HG02970 (cell line): Measurements from ENCODE around the gene CXCL16.

Source experiments
- ATAC-seq: cut with Tn5 transposase; IDR thresholded peaks from one replicate; pipeline ENCODE4 v1.9.1; 2021; ENCODE audit warnings: mild to moderate bottlenecking, moderate library complexity, moderate number of reproducible peaks; ENCODE audit not compliant: unreplicated experiment, low FRiP score

CXCL16 gene, protein sequence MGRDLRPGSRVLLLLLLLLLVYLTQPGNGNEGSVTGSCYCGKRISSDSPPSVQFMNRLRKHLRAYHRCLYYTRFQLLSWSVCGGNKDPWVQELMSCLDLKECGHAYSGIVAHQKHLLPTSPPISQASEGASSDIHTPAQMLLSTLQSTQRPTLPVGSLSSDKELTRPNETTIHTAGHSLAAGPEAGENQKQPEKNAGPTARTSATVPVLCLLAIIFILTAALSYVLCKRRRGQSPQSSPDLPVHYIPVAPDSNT

DNA sequence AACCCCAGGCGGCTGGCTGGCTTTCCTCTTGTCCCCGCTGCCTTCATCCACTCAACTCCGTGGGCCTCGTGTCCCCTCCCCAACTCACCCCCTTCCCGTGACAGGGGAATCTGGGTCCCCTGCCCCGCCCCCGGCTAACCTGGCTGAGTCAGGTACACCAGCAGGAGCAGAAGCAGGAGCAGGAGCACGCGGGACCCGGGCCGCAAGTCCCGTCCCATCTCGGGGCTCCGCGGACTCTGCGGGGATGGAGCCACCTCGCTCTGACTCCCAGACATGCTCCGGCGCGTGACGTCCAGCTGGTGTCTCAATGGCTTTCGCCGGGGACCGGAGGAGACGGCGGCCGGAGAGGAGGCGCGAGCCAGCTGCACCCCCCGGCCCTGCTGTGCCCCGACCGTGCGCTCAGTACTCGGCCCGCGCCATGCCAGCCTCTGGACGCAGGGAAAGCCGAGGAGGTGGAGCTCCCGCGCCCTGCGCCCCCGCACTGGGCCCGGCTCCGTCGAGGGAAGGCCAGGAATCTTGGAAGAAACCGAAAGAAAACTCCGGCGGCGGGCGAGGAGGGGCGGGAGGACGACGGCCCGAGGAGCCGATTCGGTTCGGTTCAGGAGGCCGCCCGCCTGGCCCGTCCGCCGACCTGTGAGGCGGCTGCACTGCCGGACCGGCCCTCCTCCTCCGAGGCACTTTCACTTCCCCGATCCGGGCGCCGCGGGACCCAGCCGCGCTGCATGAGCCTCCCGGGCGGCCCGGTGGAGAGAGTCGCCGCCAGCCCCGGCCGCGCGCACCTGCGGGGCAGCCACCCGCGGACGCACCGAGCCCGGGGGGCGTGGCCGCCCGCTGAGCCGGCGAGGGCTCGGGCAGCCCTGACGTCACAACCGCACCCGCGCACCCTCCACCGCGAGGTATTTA, at the start of gene CXCL16, which contains the start of gene ZMYND15:
CXCL16 (minus strand) TSS at position 807 of the 903 bp plus-strand sequence; CDS start at position 218, 589 bp downstream.
ZMYND15 (plus strand) TSS at position 712 of the 903 bp plus-strand sequence. CDS start 716 bp downstream, outside the sequence.
- no peak for ATAC-seq

DNA sequence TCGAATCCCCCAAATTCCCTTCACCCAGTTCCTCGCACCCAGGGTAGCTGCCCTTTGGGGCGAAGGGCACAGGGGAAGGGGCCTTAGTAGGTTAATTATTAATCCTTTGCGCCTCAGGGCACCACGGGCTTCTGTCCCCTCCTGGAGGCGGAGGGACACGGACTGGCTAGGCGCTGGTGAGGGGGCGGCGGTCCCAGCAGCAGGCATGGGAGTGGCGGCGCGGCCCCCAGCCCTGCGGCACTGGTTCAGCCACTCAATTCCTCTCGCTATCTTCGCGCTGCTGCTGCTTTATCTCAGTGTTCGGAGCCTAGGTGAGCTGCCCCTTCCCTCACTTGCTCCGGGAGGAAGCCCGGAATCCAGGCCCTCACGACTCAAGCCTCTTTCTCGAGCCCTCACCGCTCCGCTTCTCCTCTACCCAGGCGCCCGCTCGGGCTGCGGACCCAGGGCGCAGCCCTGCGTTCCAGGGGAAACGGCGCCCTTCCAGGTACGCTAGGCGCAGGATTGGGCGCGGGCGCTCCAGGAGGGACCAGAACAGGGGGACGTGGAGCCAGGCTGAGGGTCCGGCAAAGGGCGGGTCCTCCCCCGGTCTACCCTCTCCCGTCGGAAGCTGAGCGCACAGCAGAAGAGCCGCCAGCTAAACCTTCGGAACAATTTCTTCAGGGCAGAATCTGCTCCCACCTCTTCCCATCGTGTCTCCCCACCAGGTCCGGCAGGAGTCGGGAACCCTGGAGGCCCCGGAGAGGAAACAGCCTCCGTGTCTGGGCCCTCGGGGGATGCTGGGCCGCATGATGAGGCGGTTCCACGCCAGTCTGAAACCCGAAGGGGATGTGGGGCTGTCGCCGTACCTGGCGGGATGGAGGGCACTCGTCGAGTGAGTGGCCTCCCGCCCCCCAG, 49.3 kb upstream of the CXCL16 start, which contains the start of gene GLTPD2:
GLTPD2 (plus strand) TSS at position 158 of the 894 bp plus-strand sequence; CDS start at position 206, 48 bp downstream.
- no peak for ATAC-seq

DNA sequence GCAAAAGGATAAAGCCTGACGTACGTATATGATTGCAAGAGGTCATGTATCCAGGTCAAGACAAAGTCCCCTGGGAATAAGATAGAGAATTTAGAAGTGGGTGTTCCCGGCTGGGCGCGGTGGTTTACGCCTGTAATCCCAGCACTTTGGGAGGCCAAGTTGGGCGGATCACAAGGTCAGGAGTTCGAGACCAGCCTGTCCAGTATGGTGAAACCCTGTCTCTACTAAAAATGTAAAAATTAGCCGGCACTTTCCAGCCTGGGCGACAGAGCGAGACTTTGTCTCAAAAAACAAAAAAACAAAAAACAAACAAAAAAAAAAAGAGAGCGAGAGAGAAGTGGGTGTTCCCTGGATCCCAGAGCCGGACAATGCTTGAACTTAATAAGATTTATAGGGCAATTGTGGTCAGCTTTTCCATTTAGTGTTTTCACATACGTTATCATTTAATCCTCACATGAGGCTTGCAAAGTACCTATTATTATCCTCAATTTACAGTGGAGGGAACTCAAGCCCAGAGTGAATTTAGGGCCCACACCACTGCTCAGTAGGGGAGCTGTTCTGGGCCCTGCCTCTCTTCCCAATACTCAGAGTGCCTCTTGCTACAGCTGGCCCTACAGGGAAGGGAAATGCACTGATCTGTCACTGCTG, 48.6 kb upstream of the CXCL16 start:
- ATAC-seq = no peak

DNA sequence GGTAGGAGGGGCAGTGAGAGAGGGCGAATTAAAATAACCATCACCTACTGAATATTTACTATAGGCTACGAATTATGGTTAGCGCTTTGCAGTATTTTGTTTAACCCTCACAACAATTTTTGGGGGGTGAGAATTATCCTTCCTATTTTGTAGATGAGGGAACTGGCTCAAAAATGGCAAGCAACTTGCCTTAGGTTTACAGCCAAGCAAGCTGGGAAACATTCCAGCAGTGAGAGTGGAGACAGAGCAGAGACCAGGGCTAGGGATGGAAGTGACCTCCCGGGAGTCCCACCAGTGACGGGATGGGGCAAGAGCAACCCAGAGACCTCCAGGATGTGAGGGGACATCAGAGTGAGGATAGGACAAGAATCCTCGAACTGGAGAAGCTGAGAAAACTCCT, 46.8 kb upstream of the CXCL16 start:
- no peak for ATAC-seq

DNA sequence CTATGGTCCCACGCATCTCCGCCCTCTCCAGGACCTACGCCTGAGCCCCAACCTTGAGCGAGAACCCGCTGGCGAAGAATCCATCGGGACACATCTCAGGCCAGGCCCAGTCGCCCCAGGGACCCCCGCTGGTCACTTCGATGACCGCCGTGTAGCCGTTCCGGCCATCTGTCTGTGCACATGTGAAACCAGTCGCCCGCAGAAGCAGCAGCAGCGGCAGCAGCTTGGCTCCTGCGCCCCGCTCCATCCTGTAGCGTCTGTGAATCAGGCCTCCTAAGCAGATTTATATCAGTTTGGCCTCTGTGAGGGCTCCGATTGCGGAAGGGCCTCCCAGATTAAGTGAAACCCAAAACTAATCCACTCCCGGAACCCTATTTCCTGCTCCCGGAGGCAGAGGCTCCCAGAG, 46.4 kb upstream of the CXCL16 start, which contains the start of gene VMO1:
VMO1 (minus strand) TSS at position 259 of the 406 bp plus-strand sequence; CDS start at position 247, 12 bp downstream.
- no peak for ATAC-seq

DNA sequence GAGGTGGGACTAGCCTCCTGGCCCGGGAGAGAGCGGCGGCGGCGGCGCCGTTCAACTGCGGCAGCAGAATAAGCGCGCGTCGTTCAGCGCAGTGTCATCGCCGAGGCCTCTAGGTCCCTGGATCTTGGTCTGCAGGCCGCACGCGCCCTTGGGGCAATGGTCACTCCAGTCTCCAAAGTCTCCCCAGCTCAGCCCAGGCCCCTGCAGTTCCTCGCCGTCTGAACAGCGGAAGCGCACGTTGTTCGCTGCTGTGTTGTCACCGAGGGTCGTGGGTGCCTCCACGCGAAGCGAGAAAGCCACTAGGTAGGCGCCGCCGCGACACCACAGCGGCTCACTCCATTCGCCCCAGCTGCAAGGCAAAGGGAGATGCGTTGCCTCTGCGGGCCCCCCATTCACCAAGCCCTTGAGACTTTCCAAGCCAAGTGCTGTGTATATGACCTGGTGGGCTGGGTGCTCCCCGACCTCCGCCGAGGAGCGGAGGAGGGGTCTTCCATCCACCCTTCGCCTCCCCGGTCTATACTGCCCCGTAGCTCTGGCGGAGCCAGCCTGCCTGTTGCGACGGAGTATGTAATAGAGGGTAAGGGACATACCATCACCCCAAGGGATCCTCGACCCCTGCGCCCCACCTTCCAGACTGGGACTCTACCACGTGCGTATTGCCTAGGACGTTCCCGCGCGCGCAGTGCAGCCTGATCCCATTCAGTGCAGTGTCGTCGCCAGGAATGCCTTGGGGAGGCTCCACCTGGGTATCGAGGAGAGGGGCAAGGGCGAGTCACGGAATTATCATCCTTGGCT, 45.8 kb upstream of the CXCL16 start:
- ATAC-seq = no peak

DNA sequence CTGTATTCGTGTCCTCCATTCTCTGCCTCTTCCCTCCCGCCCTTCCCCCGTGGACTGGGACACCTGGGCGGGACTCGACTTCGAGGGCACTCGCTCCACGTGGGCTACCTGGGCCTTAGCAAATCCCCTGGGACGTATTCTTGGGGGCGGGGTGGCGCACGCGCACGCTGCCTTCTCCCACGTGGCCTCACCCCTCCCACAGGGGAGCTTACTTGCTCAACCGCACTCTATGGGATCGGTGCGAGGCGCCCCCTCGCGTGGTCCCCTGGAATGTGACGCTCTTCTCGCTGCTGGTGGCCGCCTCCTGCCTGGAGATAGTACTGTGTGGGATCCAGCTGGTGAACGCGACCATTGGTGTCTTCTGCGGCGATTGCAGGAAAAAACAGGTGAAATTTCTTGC, 42.9 kb upstream of the CXCL16 start:
- no peak for ATAC-seq

DNA sequence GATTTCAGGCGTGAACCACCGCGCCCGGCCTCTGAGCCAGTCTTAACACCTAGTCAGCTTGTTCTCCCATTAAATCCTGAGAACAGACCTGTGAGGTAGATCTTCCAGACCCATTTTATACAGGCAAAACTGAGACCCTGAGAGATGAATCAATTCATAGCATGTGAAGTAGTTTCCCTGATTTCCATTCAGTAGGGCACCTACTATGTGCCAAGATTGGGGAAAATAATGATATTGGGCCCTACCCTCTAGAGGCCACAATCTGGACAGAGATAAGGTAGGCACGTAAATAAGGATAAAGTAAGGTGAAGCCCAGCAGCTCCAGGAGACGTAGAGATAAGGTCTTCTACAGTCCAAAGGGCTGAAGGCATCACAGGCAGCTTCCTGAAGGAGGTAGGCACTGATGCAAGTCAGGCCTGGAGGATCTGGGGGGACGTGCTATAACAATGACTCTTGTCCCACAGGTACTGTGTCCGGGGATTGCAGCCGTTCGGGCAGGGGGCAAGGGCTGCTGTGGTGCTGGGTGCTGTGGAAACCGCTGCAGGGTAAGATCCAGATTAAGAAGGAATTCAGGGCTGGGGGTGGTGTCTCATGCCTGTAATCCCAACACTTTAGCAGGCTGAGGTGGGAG, 40.7 kb upstream of the CXCL16 start:
- ATAC-seq = no peak

DNA sequence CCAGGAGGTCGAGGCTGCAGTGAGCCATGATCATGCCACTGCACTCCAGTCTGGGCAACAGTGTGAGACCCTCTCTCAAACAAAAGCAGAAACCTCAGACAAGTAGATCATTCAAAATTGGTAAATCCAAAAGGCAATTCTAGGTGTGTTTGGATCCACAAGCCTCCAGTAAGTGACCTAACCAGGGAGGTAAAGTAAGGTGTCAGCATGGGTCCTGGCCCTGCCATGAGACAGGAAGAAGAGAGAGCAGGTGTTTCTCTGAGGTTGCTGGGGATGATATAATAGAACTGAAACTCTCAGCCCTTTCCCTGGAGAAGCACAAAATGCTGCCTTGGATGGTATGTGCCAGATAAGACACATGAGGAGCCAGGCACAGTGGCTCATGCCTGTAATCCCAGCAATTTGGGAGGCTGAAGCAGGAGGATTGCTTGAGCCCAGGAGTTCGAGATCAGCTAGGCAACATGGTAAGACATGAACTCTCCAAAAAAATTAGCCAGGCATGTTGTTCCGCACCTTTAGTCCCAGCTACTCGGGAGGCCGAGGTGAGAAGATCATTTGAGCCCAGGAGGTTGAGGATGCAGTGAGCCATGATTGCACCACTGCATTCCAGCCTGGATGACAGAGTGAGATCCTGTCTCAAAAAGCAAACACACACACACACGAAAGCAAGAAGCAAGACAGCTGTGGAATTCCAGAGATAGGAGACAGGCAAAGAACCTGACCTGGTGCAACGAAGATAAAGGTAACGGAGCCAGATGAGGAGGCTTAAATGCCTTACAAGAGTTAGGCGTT, 38.4 kb upstream of the CXCL16 start:
- ATAC-seq = no peak

DNA sequence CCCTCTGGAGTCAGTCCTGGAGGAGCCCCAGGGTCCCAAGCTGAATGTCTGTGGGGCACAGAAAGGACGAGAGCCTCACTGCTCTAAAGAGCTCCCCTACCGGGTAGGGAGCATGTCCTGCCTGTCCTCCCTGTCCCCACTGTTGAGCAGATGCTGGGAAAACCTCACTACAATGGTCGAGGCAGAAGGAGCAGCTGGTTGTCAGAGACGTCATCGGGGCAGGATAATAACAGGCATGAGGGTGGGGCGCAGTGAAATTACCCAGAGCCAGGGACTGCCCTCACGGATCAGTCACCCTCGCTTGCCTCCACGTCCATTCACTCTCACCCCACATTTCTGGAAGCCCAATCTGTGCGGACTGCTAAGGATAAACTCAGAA, 32.5 kb upstream of the CXCL16 start:
- ATAC-seq = no peak

DNA sequence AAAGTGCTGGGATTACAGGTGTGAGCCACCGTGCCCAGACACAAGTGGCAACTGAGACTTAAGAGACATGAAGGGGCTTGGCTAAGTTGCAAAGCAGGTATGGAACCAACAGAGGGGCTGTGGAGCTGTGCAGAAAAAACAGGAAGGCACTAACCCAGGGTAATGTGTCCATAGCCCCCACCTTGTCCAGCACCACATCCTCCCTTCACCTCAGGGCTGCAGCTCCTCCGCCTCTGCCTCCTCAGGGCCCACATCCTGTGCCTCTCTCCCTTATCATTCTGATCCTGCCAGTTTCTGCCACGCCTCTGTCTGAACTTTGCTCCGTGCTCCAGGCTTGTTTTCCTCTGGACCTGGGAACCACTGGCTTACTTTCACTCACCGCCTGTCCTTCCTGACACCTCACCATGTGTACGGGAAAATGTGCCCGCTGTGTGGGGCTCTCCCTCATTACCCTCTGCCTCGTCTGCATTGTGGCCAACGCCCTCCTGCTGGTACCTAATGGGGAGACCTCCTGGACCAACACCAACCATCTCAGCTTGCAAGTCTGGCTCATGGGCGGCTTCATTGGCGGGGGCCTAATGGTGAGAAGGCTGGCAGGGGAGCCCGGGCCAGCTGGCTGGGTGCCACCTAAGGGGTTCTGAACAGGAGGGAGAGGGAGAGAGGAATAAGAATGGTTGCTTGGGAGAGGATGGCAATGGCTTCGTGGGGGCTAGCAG, 31.9 kb upstream of the CXCL16 start, which contains the start of gene TM4SF5:
TM4SF5 (plus strand) TSS at position 368 of the 716 bp plus-strand sequence; CDS start at position 405, 37 bp downstream.
- no peak for ATAC-seq

DNA sequence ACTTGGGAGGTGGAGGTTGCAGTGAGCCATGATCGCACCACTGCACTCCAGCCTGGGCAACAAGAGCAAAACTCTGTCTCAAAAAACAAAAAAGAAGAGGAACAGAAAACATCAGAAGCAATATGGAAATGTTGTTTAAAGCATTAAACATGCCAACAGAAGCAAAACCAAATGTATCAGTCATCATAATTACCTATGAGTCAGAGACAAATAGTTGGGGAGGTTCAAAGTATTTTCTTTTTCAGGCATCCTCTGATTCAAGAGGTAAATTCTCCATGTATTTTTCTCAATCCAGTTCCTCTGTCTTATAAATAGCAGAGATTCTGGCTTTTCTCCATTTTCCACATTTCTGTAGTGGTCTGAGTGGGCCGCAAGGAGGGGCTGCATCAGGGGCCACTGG, 29.9 kb upstream of the CXCL16 start:
- ATAC-seq = no peak

DNA sequence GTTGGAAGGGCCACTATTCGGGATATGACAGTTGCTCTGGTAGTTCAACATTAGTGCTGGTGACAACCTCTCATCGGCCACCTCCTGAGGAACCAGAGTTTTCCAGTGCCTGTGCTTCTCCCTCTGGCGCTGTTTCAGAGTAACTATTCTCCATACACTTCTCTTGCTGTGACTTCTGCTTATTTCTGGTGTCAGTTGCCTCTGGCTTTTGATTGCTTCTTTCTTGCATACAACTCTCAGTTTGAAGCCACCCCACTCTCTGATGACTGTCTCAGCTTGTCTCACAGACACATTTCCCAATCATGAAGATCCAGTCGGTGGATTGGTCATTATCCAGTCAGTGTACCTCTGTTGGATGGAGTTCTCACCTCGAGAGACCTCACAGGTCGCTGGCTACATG, 28.6 kb upstream of the CXCL16 start:
- no peak for ATAC-seq

DNA sequence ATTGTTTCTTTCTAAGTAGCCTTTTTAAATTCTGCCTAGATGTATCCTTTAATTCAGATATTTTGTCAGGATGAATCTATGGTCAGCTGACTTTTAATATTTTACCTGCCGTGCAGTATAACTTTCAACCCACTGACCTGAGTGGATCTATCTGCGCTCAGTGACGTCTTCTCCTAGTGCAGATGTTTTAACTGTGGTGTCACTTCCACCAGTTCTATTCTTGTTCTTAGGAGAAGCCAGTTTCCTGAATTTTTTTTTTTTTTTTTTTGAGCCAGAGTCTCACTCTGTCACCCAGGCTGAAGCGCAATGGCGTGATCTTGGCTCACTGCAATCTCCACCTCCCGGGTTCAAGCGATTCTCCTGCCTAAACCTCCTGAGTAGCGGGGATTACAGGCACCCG, 27.0 kb upstream of the CXCL16 start:
- no peak for ATAC-seq

DNA sequence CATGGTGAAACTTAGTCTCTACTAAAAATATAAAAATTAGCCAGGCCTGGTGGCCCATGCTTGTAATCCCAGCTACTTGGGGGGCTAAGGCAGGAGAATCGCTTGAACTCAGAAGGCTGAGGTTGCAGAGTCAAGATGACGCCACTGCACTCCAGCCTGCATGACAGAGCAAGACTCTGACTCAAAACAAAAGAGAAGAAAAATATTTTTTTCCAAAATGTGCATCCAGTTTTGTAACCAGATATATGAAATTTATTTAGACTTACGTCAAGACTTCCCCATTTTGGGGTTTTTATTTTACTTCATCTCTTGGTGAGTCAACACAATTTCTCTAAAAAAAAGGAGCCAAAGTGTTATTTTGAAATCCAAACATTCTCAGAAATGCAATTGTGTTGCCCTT, 26.5 kb upstream of the CXCL16 start:
- no peak for ATAC-seq

DNA sequence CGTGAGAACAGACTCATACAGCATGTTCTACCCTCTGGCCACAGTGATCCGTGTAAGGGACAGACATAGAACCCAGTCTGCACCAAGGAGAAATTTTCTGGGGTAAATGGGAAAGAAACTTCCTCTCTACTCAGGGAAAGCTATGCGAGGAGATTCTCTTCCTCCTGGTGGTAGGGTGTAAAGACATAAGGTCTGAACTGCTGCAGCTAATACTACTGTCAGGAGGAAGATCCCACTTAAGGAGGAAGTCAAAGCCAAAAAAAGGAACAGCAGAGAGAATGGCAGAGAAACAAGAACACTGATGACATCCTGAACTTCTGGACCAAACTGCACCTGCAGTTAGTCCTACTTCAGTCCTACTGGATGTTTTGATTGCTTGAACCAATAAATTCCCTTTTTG, 24.9 kb upstream of the CXCL16 start:
- ATAC-seq = no peak

DNA sequence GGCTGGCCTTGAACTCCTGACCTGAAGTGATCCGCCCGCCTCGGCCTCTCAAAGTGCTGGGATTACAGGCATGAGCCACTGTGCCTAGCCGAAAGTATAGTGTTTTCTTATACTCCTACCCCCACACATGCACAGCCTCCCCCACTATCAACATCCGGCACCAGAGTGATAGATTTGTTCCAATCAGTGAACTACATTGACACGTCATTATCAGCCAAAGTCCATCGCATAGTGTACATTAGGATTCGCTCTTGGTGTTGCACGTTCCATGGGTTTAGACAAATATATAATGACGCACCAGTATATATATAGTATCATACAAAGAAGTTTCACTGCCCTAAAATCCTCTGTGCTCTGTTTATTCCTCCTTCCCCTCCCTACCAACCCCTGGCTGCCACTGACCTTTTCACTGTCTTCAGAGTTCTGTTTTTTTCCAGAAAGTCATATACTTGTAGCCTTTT, 20.1 kb upstream of the CXCL16 start:
- ATAC-seq = no peak
